ENCODE results near the gene DEAF1.

Gene DEAF1

GRCh38 chr11:645536-645935 lies 49.5 kb downstream of the DEAF1 start:
- no peak for DNase-seq (ENCODE audit: low spot score)

- DNase-seq (ENCODE audit: low spot score) = no peak
These were observed 50.9 kb downstream of the DEAF1 start for GRCh38 chr11:643849-644738.

GRCh38 chr11:643366-643765 lies 51.7 kb downstream of the DEAF1 start:
- DNase-seq (ENCODE audit: low spot score) = no peak

- no peak for DNase-seq (ENCODE audit: low spot score)
These were observed 53.1 kb downstream of the DEAF1 start for GRCh38 chr11:641806-642370.

- DNase-seq (ENCODE audit: low spot score) = no peak
These were observed 54.9 kb downstream of the DEAF1 start for GRCh38 chr11:640021-640706.

GRCh38 chr11:639332-639955 lies 55.6 kb downstream of the DEAF1 start:
- no peak for DNase-seq (ENCODE audit: low spot score)

GRCh38 chr11:638631-639331 lies 56.2 kb downstream of the DEAF1 start:
- DNase-seq (ENCODE audit: low spot score) = no peak

GRCh38 chr11:637593-638521 lies 57.2 kb downstream of the DEAF1 start:
- DNase-seq (ENCODE audit: low spot score) = no peak

- no peak for DNase-seq (ENCODE audit: low spot score)
These were observed 57.8 kb downstream of the DEAF1 start for GRCh38 chr11:637333-637592.

- DNase-seq (ENCODE audit: low spot score) = no peak
These were observed 58.3 kb downstream of the DEAF1 start, which contains the start of gene DRD4 for GRCh38 chr11:636511-637332. DRD4 (plus strand) TSS chr11:637269; CDS start chr11:637305, 36 bp downstream.

- no peak for DNase-seq (ENCODE audit: low spot score)
These were observed 59.0 kb downstream of the DEAF1 start for GRCh38 chr11:635945-636510.

GRCh38 chr11:630871-631270 lies 64.2 kb downstream of the DEAF1 start:
- no peak for DNase-seq (ENCODE audit: low spot score)

- no peak for DNase-seq (ENCODE audit: low spot score)
These were observed 65.8 kb downstream of the DEAF1 start for GRCh38 chr11:629237-629583.

- no peak for DNase-seq (ENCODE audit: low spot score)
These were observed 67.0 kb downstream of the DEAF1 start for GRCh38 chr11:628056-628455.

GRCh38 chr11:627308-627576 lies 67.8 kb downstream of the DEAF1 start:
- no peak for DNase-seq (ENCODE audit: low spot score)

GRCh38 chr11:626475-627307 lies 68.3 kb downstream of the DEAF1 start, which contains the start of gene SCT:
SCT (minus strand) TSS chr11:627181; CDS start chr11:627143, 38 bp downstream.
- DNase-seq (ENCODE audit: low spot score) = no peak

- no peak for DNase-seq (ENCODE audit: low spot score)
These were observed 69.3 kb downstream of the DEAF1 start for GRCh38 chr11:625636-626268.
